Neural cell (in vitro differentiated cells): ENCODE results near the gene TUBB4B. TPM values are rescaled to one million over a fixed set of nuclear protein-coding genes. Genes with fewer than 3 reads are reported as not detected.

Experiments used
- H2AFZ ChIP-seq: fragments of 200-600, 300-800 bp; sonication (generic), shearing (Covaris generic); 2 replicates; pipeline ENCODE4 v1.6.0; 2014; ENCODE audit warnings: low read depth, mild to moderate bottlenecking, antibody characterized with exemption, low read length, moderate library complexity
- H3F3A ChIP-seq: fragments of 200-600 bp; shearing (Covaris generic); 2 replicates; pipeline ENCODE4 v1.6.1; 2016; ENCODE audit warnings: mild to moderate bottlenecking, moderate library complexity, mixed read lengths, antibody characterized with exemption, low read length; ENCODE audit not compliant: insufficient read depth, poor library complexity, severe bottlenecking
- H3K27ac ChIP-seq: fragments of 200-600, 300-800 bp; sonication (generic), shearing (Covaris generic); 2 replicates; pipeline ENCODE4 v1.5.1; 2014; ENCODE audit warnings: mild to moderate bottlenecking, low read length, moderate library complexity
- H3K27me3 ChIP-seq: fragments of 300-800, 200-600 bp; sonication (generic), shearing (Covaris generic); 2 replicates; pipeline ENCODE4 v1.6.0; 2014; ENCODE audit warnings: mild to moderate bottlenecking, low read depth, low read length, moderate library complexity; ENCODE audit not compliant: insufficient read depth
- H3K36me3 ChIP-seq: fragments of 300-800, 200-600 bp; sonication (generic), shearing (Covaris generic); 2 replicates; pipeline ENCODE4 v1.5.1; 2014; ENCODE audit warnings: mild to moderate bottlenecking, antibody characterized with exemption, low read length, moderate library complexity; ENCODE audit not compliant: insufficient read depth
- H3K4me2 ChIP-seq: fragments of 300-800, 200-600 bp; sonication (generic), shearing (Covaris generic); 2 replicates; pipeline ENCODE4 v1.6.0; 2014; ENCODE audit warnings: mild to moderate bottlenecking, low read length
- H3K4me3 ChIP-seq: fragments of 300-800, 200-600 bp; sonication (generic), shearing (Covaris generic); 2 replicates; pipeline ENCODE4 v1.5.1; 2014; ENCODE audit warnings: mild to moderate bottlenecking, low read length, moderate library complexity
- H3K79me2 ChIP-seq: fragments of 200-600 bp; shearing (Covaris generic); replicated peaks from 2 replicates; pipeline ENCODE4 v1.6.0; 2014; ENCODE audit warnings: mild to moderate bottlenecking, low read length, moderate library complexity; ENCODE audit not compliant: insufficient read depth
- H3K9ac ChIP-seq: fragments of 300-800, 200-600 bp; sonication (generic), shearing (Covaris generic); 2 replicates; pipeline ENCODE4 v1.6.1; 2016; ENCODE audit warnings: mild to moderate bottlenecking, low read length, mixed read lengths
- H3K9me2 ChIP-seq: fragments of 200-600 bp; shearing (Covaris generic); 2 replicates; pipeline ENCODE4 v1.6.1; 2016; ENCODE audit warnings: mild to moderate bottlenecking, low read length, mixed read lengths; ENCODE audit not compliant: insufficient read depth
- H3K9me3 ChIP-seq: fragments of 200-600, 300-800 bp; sonication (generic), shearing (Covaris generic); 2 replicates; pipeline ENCODE4 v1.6.1; 2016; ENCODE audit warnings: mild to moderate bottlenecking, mixed run types, low read length, moderate library complexity, mixed read lengths
- H4K20me1 ChIP-seq: fragments of 200-600 bp; shearing (Covaris generic); 2 replicates; pipeline ENCODE4 v1.6.1; 2016; ENCODE audit warnings: mild to moderate bottlenecking, mixed run types; ENCODE audit not compliant: insufficient read depth
- CTCF ChIP-seq: fragments of 450-650 bp; IDR thresholded peaks from 2 replicates; pipeline ENCODE4 v1.5.1; 2014; ENCODE audit warnings: antibody characterized with exemption, mild to moderate bottlenecking, moderate library complexity; ENCODE audit not compliant: poor library complexity, severe bottlenecking
- EP300 ChIP-seq: fragments of 450-650 bp; conservative IDR thresholded peaks from 2 replicates; pipeline ENCODE4 v1.6.1; 2014; ENCODE audit warnings: antibody characterized with exemption, mild to moderate bottlenecking, moderate library complexity; ENCODE audit not compliant: poor library complexity, severe bottlenecking
- EZH2 ChIP-seq: fragments of 200-600, 300-800 bp; shearing (Covaris generic), sonication (generic); IDR thresholded peaks from 2 replicates; pipeline ENCODE4 v1.6.1; 2014; ENCODE audit warnings: antibody characterized with exemption, low read length, borderline replicate concordance, mild to moderate bottlenecking; ENCODE audit not compliant: insufficient read depth, poor library complexity, severe bottlenecking
- MXI1 ChIP-seq: fragments of 450-650 bp; conservative IDR thresholded peaks from 2 replicates; pipeline ENCODE4 v1.6.1; 2014; ENCODE audit warnings: antibody characterized with exemption, mild to moderate bottlenecking; ENCODE audit not compliant: poor library complexity, severe bottlenecking
- POLR2AphosphoS5 ChIP-seq: IDR thresholded peaks from 2 replicates; pipeline ENCODE4 v1.6.1; 2012
- RAD21 ChIP-seq: fragments of 450-650 bp; conservative IDR thresholded peaks from 2 replicates; pipeline ENCODE4 v1.6.1; 2014; ENCODE audit warnings: antibody characterized with exemption, mild to moderate bottlenecking, moderate library complexity
- REST ChIP-seq: IDR thresholded peaks from 2 replicates; pipeline ENCODE4 v1.6.1; 2012; ENCODE audit warnings: borderline replicate concordance
- SMC3 ChIP-seq: fragments of 450-650 bp; conservative IDR thresholded peaks from 2 replicates; pipeline ENCODE4 v1.6.1; 2014; ENCODE audit warnings: antibody characterized with exemption, mild to moderate bottlenecking, moderate library complexity; ENCODE audit not compliant: poor library complexity
- TAF1 ChIP-seq: IDR thresholded peaks from 2 replicates; pipeline ENCODE4 v1.6.1; 2012; ENCODE audit warnings: low read depth
- polyA plus RNA-seq: library from polyadenylated mRNA; depleted of rRNA; stranded (reverse); fragments of >200 nt; gene quantifications from 2 replicates; pipeline ENCODE4 v1.2.3, GENCODE V29; 2014

TUBB4B gene
- polyA plus RNA-seq, 1 donor from 2014 or later, result 60.3 TPM

GRCh38 chr9:137228968-137229896, 11.9 kb upstream of the TUBB4B start:
- H3K36me3 ChIP-seq, result no peaks in the 10 kb centered on the region
- H3K4me3 ChIP-seq, result no peak overlapping the region
- H3F3A ChIP-seq, result no peaks in the 10 kb centered on the region
- TF ChIP-seq SMC3 (no peak), RAD21 (no peak), MXI1 (no peak), REST (no peak), EZH2 (no peak), POLR2AphosphoS5 (no peak)
- no peak overlapping the region for H3K9ac ChIP-seq
- H3K4me2 ChIP-seq, result no peak overlapping the region
- no peaks in the 10 kb centered on the region for H3K9me2 ChIP-seq
- H3K27ac ChIP-seq, result no peak overlapping the region
- no peaks in the 10 kb centered on the region for H3K79me2 ChIP-seq
- H4K20me1 ChIP-seq, result no peaks in the 10 kb centered on the region
- no peak overlapping the region for H2AFZ ChIP-seq
- no peaks in the 10 kb centered on the region for H3K27me3 ChIP-seq
- no peaks in the 10 kb centered on the region for H3K9me3 ChIP-seq

- Histone ChIP-seq H3K36me3 (no peaks in the 10 kb centered on the region), H3K9ac (no peak overlapping the region), H3K4me3 (no peak overlapping the region), H2AFZ (no peak overlapping the region), H3K79me2 (no peaks in the 10 kb centered on the region), H3K9me3 (no peaks in the 10 kb centered on the region), H3K27me3 (no peaks in the 10 kb centered on the region), H3K9me2 (no peaks in the 10 kb centered on the region), H3K27ac (no peak overlapping the region), H4K20me1 (no peaks in the 10 kb centered on the region), H3K4me2 (no peak overlapping the region), H3F3A (no peaks in the 10 kb centered on the region)
- no peak for TF ChIP-seq POLR2AphosphoS5
- no peak for TF ChIP-seq MXI1
- TF ChIP-seq CTCF, result no peak
- TF ChIP-seq RAD21, result no peak
- TF ChIP-seq SMC3, result no peak
- no peak for TF ChIP-seq TAF1
- no peak for TF ChIP-seq EP300
- no peak for TF ChIP-seq REST
Observed at GRCh38 chr9:137229903-137230704, 11.0 kb upstream of the TUBB4B start.
